Glutamatergic neuron (in vitro differentiated cells): Measurements from ENCODE around the gene ABL2. TPM values are rescaled to one million over a fixed set of nuclear protein-coding genes. Genes with fewer than 3 reads are reported as not detected.

Experiments
- DNase-seq: peaks from one replicate; pipeline ENCODE4 v3.0.0; 2022
- H3K27ac Mint-ChIP-seq: one replicate; pipeline ENCODE4 v1.8.0; 2020; ENCODE audit warnings: mild to moderate bottlenecking, mixed read lengths, inconsistent platforms; ENCODE audit not compliant: unreplicated experiment
- H3K27me3 Mint-ChIP-seq: one replicate; pipeline ENCODE4 v1.8.0; 2020; ENCODE audit warnings: mild to moderate bottlenecking, moderate library complexity, mixed read lengths, inconsistent platforms; ENCODE audit not compliant: unreplicated experiment
- H3K36me3 Mint-ChIP-seq: one replicate; pipeline ENCODE4 v1.8.0; 2020; ENCODE audit warnings: mild to moderate bottlenecking, mixed read lengths, inconsistent platforms; ENCODE audit not compliant: unreplicated experiment
- H3K4me1 Mint-ChIP-seq: one replicate; pipeline ENCODE4 v1.8.0; 2020; ENCODE audit warnings: mild to moderate bottlenecking, low read depth, mixed read lengths, inconsistent platforms; ENCODE audit not compliant: unreplicated experiment
- H3K4me3 Mint-ChIP-seq: one replicate; pipeline ENCODE4 v1.8.0; 2020; ENCODE audit warnings: mild to moderate bottlenecking, mixed read lengths, inconsistent platforms; ENCODE audit not compliant: unreplicated experiment
- H3K9me3 Mint-ChIP-seq: one replicate; pipeline ENCODE4 v1.8.0; 2020; ENCODE audit warnings: mild to moderate bottlenecking, moderate library complexity, mixed read lengths, inconsistent platforms; ENCODE audit not compliant: unreplicated experiment
- total RNA-seq: library from RNA; stranded (reverse); fragmentation: NEBNext Ultra II Directional; extraction: Animal tissue kit (Norgen Biotek cat#: 25700); gene quantifications from one replicate; pipeline ENCODE4 v1.2.1, GENCODE V29; 2021; ENCODE audit not compliant: unreplicated experiment
- TF ChIP-seq, protein P1 (sequence below): fragments of 200-600 bp; sonication (generic); IDR thresholded peaks from one replicate; pipeline ENCODE4 v1.5.0; 2021; ENCODE audit not compliant: partially characterized antibody, unreplicated experiment

The ABL2 gene
- total RNA-seq, 1 donor from 2014 or later: 24.7 TPM

- no peak overlapping the region for H3K27ac Mint-ChIP-seq
Observed at GRCh38 chr1:179121159-179121938, 108.1 kb downstream of the ABL2 start.

DNA sequence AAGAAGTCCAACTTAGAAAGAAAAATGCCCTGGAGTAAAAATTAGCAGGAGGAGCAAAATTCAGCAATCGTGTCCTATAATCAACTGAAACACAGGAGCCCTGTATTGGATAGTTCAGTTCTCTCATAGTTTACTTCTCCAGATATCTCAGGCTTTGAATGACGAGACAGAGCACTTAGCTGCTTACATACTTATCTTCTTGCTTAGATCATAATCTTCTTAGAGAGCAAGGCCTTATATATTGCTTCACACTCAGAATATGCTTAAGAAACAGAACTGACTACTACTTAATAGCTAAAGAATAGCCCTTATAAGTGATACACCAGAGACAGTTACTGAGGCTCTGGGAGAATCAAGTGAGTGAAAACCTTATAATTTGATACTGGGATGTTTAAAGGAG is 108.7 kb downstream of the ABL2 start:
- Mint-ChIP-seq H3K4me3 (no peak overlapping the region), H3K36me3 (peaks cover 4% of the 10 kb centered on the region), H3K9me3 (no peaks in the 10 kb centered on the region), H3K27me3 (no peaks in the 10 kb centered on the region), H3K27ac (no peak overlapping the region), H3K4me1 (no peaks in the 10 kb centered on the region)
- TF ChIP-seq, protein P1, sequence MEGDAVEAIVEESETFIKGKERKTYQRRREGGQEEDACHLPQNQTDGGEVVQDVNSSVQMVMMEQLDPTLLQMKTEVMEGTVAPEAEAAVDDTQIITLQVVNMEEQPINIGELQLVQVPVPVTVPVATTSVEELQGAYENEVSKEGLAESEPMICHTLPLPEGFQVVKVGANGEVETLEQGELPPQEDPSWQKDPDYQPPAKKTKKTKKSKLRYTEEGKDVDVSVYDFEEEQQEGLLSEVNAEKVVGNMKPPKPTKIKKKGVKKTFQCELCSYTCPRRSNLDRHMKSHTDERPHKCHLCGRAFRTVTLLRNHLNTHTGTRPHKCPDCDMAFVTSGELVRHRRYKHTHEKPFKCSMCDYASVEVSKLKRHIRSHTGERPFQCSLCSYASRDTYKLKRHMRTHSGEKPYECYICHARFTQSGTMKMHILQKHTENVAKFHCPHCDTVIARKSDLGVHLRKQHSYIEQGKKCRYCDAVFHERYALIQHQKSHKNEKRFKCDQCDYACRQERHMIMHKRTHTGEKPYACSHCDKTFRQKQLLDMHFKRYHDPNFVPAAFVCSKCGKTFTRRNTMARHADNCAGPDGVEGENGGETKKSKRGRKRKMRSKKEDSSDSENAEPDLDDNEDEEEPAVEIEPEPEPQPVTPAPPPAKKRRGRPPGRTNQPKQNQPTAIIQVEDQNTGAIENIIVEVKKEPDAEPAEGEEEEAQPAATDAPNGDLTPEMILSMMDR: no peak
- DNase-seq: no peak

More at GRCh38 chr1:179121159-179121938, 108.1 kb downstream of the ABL2 start:
- Mint-ChIP-seq H3K27me3 (no peaks in the 10 kb centered on the region), H3K4me3 (no peak overlapping the region), H3K4me1 (no peaks in the 10 kb centered on the region), H3K36me3 (peaks cover 4% of the 10 kb centered on the region), H3K9me3 (no peaks in the 10 kb centered on the region)
- TF ChIP-seq, protein P1: peak; percentile 61
- no peak for DNase-seq

- Mint-ChIP-seq H3K27me3 (no peaks in the 10 kb centered on the region), H3K4me1 (no peaks in the 10 kb centered on the region)
Observed at GRCh38 chr1:179119513-179119912, 110.0 kb downstream of the ABL2 start.

GRCh38 chr1:179115181-179115580 is 114.3 kb downstream of the ABL2 start:
- Mint-ChIP-seq H3K4me3 (no peak overlapping the region), H3K4me1 (no peaks in the 10 kb centered on the region), H3K27ac (no peak overlapping the region), H3K27me3 (no peaks in the 10 kb centered on the region), H3K9me3 (peaks cover 1% of the 10 kb centered on the region), H3K36me3 (peaks cover 4% of the 10 kb centered on the region)
- TF ChIP-seq, protein P1: no peak
- DNase-seq: no peak

More at GRCh38 chr1:179119513-179119912, 110.0 kb downstream of the ABL2 start:
- TF ChIP-seq, protein P1: no peak
- Mint-ChIP-seq H3K27ac (no peak overlapping the region), H3K36me3 (peaks cover 4% of the 10 kb centered on the region), H3K4me3 (no peak overlapping the region), H3K9me3 (no peaks in the 10 kb centered on the region)
- no peak for DNase-seq

GRCh38 chr1:179108644-179109043 is 120.8 kb downstream of the ABL2 start:
- H3K36me3 Mint-ChIP-seq: peaks cover 3% of the 10 kb centered on the region
- peaks cover 2% of the 10 kb centered on the region for H3K9me3 Mint-ChIP-seq
- no peak overlapping the region for H3K27ac Mint-ChIP-seq
- TF ChIP-seq, protein P1: no peak
- DNase-seq: no peak
- H3K4me1 Mint-ChIP-seq: peaks cover 6% of the 10 kb centered on the region
- H3K27me3 Mint-ChIP-seq: no peaks in the 10 kb centered on the region
- no peak overlapping the region for H3K4me3 Mint-ChIP-seq
